22Rv1 (cell line): ENCODE data around the gene MTCH1.

ENCODE experiments used
- CTCF ChIP-seq: fragments of 450-650 bp; IDR thresholded peaks from 2 replicates; pipeline ENCODE4 v1.5.1; 2017; ENCODE audit warnings: mild to moderate bottlenecking
- ZFX ChIP-seq: fragments of 450-650 bp; IDR thresholded peaks from 2 replicates; pipeline ENCODE4 v1.6.1; 2017; ENCODE audit warnings: antibody characterized with exemption, borderline replicate concordance

DNA sequence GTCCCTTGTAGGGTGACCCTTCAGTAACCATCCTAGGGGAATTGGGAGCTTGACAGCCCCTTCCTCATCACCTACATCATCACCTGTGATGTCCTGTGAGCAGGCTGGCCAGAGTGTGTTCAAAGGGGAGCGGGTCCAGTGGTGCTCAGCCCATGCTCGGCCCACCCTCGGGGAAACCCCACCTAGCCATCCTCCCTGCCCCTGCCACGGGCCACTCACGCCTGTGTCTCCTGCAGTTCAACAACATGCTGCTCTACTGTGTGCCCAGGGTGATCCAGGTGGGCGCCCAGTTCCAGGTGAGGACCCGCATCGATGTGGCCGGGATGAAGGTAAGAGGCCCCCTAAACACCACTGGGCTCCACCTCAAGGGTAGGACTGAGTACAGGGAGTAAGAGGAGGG lies 29.5 kb upstream of the MTCH1 start:
- TF ChIP-seq CTCF: no peak
- TF ChIP-seq ZFX: no peak
